IPS-15b (cell line): Measurements from ENCODE around the gene GRM2.
A peak's percentile ranks its signal among the peaks of the same experiment; 100 is the strongest.

Experiments used
- H3K27me3 ChIP-seq: one replicate; pipeline ENCODE4 v1.6.1; 2013; ENCODE audit warnings: low read length; ENCODE audit not compliant: control insufficient read depth, insufficient read depth
- H3K36me3 ChIP-seq: one replicate; pipeline ENCODE4 v1.6.1; 2013; ENCODE audit warnings: low read length; ENCODE audit not compliant: control insufficient read depth, insufficient read depth
- H3K4me1 ChIP-seq: one replicate; pipeline ENCODE4 v1.6.1; 2013; ENCODE audit warnings: mild to moderate bottlenecking, low read length; ENCODE audit not compliant: control insufficient read depth, insufficient read depth
- H3K4me3 ChIP-seq: one replicate; pipeline ENCODE4 v1.5.1; 2013; ENCODE audit warnings: low read depth, low read length
- H3K9ac ChIP-seq: one replicate; pipeline ENCODE4 v1.6.1; 2013; ENCODE audit warnings: low read depth, mild to moderate bottlenecking, low read length
- H3K9me3 ChIP-seq: one replicate; pipeline ENCODE4 v1.6.1; 2013; ENCODE audit warnings: mild to moderate bottlenecking, low read length; ENCODE audit not compliant: control insufficient read depth, insufficient read depth

The GRM2 gene

DNA sequence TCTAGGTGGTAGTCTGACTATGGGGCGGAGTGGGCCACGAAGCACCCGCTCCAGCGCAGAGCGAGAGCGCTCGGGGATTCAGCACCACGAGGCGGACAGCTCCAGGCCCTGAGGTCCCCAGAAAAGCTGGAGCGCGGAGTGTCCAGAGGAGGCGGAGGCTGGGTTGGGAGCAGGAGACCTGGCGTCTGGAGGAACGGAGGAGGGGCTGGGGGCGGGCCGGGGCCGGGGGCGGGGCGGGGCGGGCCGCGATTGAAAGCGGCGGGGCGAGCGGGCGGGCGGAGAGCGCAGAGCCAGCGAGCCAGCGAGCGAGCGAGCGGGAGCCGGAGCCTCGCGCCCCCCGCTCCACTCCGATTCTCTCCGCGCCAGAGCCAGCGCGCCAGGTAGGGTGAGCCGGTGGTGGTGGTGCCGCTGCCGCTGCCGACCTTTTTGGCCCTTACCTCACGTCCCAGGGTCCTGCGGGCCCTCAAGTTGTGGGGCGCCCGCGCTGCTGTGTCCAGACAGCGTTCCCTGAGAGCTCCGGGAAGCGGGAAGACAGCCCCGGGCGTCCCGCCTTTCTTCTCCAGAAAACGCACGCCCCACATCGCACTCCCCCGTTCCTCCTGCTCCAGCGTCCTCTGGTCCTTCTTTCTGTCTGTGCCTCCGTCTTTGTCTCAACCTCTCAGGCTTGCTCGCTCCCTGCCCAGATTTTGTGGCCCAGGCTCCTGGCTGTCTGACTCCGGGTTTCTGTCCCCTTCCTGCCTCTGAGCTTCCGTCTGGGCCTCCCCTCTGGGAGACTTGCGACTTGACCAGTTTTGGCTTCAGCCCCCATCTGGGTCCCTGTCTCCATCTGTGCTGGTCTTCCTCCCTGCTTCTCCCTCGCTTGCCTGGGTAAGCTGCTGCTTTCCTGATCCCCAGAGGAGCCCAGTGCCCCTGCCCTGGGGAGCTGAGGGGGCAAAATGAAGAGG, at the start of gene GRM2:
Gene GRM2 (plus strand): TSS at position 281 of the 944 bp plus-strand sequence. CDS start 1,916 bp downstream, outside the sequence.
- Histone ChIP-seq H3K27me3 (peaks cover 24% of the 10 kb centered on the region), H3K4me3 (peak within 1 kb of the TSS; percentile 75), H3K9me3 (no peaks in the 10 kb centered on the region), H3K9ac (no peak within 1 kb of the TSS), H3K36me3 (no peaks in the 10 kb centered on the region), H3K4me1 (peaks cover 19% of the 10 kb centered on the region)

DNA sequence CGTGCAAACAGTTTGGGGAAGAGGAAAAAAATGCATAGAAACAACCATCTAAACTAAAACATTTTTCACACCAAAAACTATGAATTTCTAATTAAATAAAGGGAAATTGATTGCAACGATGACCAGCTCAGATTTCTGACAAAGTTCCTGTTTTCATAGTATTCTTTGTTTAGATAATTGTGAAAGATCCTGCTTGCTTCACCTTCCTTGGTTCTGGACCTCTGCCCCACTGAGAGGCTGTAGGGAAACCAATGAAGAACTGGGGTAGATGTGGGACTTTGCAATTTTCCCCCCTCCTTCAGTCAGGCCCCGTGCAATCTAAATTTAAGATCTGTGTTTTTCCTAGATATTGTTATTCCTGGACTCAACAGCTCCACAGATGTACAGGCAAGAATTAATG, 49.6 kb upstream of the GRM2 start:
- Histone ChIP-seq H3K4me1 (no peaks in the 10 kb centered on the region), H3K36me3 (peaks cover 14% of the 10 kb centered on the region), H3K9me3 (no peaks in the 10 kb centered on the region), H3K27me3 (no peaks in the 10 kb centered on the region), H3K9ac (no peak overlapping the region), H3K4me3 (no peak overlapping the region)

DNA sequence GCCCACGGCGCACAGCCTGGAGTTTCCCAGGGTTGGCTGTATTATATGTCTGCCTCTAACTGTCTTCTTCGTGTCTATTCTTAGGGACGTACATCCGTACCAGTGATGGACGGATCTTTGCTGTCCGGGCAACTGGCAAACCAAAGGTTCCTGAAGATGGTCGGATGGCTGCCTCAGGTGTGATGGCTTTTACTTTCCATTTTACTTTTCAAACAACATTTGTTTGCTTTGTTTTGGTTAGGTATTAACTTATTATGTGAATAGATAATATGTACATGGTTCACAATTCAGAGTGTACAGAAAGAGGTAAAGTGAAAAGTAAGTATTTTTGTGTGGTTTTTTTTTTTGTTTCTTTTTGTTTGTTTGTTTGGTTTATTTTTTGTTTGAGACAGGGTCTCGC, 46.9 kb upstream of the GRM2 start:
- H3K4me1 ChIP-seq = no peaks in the 10 kb centered on the region
- H3K4me3 ChIP-seq = no peak overlapping the region
- no peak overlapping the region for H3K9ac ChIP-seq
- H3K9me3 ChIP-seq = no peaks in the 10 kb centered on the region
- peaks cover 21% of the 10 kb centered on the region for H3K36me3 ChIP-seq
- H3K27me3 ChIP-seq = no peaks in the 10 kb centered on the region

DNA sequence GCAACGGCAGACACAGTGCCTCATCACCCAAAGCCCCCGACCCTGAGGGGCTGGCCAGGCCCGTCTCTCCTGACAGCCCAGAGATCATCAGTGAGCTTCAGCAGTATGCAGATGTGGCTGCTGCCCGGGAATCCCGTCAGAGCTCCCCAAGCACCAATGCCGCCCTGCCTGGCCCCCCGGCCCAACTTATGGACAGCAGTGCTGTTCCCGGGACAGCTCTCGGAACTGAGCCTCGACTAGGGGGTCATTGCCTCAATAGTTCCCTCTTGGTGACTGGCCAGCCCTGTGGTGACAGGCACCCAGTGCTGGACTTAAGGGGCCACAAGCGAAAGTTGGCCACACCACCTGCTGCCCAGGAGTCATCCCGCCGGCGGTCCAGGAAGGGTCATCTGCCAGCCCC, 44.4 kb upstream of the GRM2 start:
- Histone ChIP-seq H3K4me1 (no peaks in the 10 kb centered on the region), H3K36me3 (peaks cover 21% of the 10 kb centered on the region), H3K27me3 (no peaks in the 10 kb centered on the region), H3K4me3 (no peak overlapping the region), H3K9me3 (no peaks in the 10 kb centered on the region), H3K9ac (no peak overlapping the region)

DNA sequence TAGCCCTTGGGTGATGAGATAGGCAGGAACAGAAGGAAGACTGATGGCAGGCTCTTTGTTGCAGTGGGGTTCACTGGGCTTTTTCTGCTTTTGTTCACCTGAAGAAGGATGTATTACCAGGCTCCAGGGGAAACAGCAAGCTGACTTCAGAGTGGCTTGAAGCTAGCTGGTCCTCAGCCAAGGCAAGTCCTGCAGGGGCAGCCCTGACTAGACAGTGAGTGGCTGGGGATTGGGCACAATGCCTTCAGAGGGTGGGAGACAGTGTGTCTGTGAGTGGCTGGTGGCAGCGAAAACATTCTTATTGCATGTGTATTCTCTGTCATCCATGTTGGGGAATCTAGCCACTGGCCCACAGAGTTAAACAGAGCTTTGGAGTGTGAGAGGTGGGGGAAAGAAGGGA, 38.1 kb upstream of the GRM2 start:
- H3K4me3 ChIP-seq = no peak overlapping the region
- peaks cover 8% of the 10 kb centered on the region for H3K4me1 ChIP-seq
- H3K9me3 ChIP-seq = no peaks in the 10 kb centered on the region
- no peak overlapping the region for H3K9ac ChIP-seq
- H3K36me3 ChIP-seq = peaks cover 4% of the 10 kb centered on the region
- peaks cover 2% of the 10 kb centered on the region for H3K27me3 ChIP-seq

DNA sequence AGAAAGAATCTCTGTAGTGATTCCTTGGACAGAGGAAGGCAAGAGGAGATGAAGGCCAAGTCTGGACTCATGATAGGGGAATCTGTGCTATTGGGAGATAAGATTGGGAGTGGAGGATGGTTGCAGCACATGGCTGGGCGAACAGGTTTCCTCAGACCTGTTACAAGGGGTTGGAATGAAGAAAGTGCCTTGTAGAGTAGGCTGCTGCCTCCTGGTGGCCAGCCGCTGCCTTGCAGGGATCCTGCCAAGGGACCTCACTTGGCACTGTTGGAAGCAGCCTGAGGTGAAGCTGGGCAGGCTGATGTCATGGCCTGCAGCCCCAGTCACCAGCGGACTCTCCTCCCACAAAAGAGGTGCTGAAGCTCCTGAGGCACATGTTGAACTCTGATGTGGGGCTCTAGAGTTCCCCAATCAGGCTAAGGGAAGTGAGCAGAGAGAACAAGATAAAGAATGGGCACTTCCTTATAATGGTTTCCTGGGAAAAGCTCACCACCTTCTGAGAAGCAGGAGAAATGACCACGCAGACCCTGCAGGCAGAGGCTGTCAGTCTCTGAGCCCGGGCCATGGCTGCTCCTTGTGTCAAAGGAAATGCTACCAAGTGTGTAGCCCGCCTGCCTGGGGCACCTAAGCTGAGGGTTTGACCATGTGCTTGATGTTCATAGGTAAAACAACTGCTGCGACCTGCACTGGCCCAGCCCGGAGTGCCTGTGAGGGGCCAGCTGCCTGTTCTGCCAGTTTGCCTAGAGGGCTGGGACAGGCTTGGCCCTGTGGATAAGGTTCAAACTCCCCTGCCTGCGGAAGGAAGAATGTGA, 37.4 kb upstream of the GRM2 start:
- Histone ChIP-seq H3K4me3 (no peak overlapping the region), H3K36me3 (peaks cover 4% of the 10 kb centered on the region), H3K27me3 (peaks cover 2% of the 10 kb centered on the region), H3K9me3 (no peaks in the 10 kb centered on the region), H3K4me1 (peaks cover 8% of the 10 kb centered on the region), H3K9ac (no peak overlapping the region)

DNA sequence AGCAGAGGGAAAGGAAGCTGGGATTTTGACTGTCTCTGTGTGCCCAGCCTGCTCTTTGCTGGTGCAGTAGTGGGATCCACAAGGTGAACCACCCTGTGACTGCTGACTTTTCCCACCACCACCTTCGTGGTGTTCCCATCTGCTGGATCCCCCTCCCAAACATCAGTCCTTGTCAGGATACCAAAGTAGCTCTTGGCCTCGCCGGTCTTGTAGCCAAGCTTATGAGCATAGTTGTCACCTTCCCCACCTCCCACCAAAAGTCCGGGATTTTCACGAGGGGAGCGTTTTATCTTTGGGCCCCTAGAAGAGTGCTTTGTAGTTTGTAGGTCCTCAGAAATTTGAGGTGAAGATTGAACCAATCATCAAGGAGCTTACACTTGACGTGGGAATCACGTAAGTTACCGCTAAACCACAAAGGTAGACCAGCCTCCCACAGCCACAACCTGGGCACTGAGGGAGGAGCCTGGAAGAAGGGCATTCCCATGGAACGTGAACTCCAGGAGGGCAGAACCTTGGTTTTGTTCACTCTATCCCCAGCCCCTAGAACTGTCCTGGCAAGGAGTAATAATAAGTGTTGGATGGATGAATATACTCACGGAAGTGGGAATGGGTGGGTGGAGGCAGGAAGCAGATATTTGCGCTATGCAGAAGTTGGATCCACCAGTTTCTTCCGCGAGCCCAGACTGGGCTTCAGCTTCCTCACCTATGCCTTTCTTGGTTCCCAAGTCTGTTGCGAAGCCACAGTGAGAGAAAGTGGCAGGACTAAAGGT, 36.6 kb upstream of the GRM2 start:
- peaks cover 2% of the 10 kb centered on the region for H3K27me3 ChIP-seq
- no peaks in the 10 kb centered on the region for H3K9me3 ChIP-seq
- no peak overlapping the region for H3K9ac ChIP-seq
- H3K4me3 ChIP-seq = peak overlapping the region; percentile 74
- peaks cover 4% of the 10 kb centered on the region for H3K36me3 ChIP-seq
- peaks cover 8% of the 10 kb centered on the region for H3K4me1 ChIP-seq

DNA sequence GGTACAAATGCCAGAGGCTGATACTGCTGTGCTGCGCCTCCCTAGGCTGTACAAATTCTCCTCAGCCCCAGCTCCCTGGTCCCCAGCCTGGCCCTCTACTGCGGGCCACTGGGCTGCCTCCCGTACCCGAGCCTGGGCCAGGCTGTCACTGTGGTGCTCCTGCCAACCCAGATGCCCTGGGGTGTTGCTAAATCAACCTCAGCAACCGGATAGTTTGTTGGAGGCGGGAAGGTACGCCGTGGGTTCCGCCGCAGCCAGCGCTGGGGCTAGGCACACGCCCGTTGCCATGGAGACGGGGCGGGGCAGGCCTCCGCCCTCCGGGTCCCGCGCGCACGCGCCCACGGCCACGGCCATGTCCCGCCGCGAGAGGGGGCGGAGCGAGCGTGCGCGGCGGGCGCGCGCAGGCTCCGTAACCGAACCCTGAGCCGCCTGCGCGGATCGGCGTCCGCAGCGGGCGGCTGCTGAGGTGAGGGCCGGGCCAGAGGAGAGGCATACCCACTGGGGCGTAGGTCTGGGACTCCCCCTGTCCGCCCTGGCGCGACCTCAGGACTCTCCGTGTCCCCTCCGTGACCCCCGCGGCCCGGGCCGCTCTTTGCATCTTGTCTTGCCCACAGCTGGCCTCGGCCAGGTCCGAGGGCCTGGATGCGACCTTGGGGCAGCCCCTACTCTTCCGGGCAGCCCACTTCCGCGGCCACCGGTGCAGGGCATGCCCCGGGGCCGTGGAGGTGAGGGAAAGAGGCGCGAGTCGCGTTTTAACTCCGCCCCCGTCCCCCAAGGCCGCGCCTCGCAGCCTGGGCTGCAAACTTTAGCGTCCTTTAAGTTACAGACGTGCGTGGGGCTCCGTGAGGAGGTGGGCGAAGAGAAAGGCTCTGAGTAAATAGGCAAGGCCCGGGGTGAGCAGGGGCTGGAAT, 35.8 kb upstream of the GRM2 start, which contains the start of gene TEX264:
Gene TEX264 (plus strand): TSS at position 430 of the 911 bp plus-strand sequence. CDS start 3,053 bp downstream, outside the sequence.
- Histone ChIP-seq H3K9me3 (no peaks in the 10 kb centered on the region), H3K27me3 (peaks cover 2% of the 10 kb centered on the region), H3K9ac (peak within 1 kb of the TSS; percentile 73), H3K36me3 (no peaks in the 10 kb centered on the region), H3K4me1 (peaks cover 8% of the 10 kb centered on the region), H3K4me3 (peak within 1 kb of the TSS; percentile 74)

DNA sequence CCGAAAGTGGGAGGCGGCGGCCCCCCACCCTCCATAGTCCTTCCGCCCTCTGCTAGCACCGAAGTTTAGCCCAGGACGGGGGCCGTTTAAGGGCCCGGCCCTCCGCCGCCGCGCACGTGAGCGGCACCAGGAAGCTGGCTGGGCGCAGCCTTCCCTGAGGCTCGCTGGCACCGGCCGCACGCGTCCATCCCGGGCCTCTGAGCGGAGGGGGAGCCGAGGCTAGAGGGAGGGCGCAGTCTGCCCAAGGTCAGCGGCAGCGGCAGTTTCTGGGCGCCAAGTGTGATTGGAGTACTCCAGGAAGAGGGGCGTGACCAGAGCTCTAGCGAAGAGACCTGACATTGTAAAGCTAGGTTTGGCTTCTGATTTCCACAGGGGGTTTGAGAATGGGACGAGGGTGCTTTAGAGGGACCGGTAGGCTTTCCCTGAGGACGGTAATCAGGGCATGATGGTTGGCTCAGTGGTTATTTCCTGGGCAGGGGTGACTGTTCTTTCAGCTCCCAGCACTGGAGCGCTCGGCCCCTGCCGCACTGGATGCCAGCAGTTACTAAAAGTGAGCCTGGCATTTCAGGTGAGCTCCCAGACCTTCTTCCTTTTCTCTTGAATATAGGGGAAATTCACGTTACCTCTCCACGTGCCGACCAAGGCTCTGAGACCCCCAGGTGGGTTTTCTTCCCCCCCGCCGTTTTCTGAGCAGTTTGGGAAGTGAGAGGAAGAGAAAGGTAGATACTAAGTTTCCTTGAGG, 35.0 kb upstream of the GRM2 start:
- peak overlapping the region; percentile 73 for H3K9ac ChIP-seq
- H3K4me1 ChIP-seq = peaks cover 8% of the 10 kb centered on the region
- no peaks in the 10 kb centered on the region for H3K9me3 ChIP-seq
- no peaks in the 10 kb centered on the region for H3K36me3 ChIP-seq
- H3K4me3 ChIP-seq = peak overlapping the region; percentile 74
- peaks cover 2% of the 10 kb centered on the region for H3K27me3 ChIP-seq

DNA sequence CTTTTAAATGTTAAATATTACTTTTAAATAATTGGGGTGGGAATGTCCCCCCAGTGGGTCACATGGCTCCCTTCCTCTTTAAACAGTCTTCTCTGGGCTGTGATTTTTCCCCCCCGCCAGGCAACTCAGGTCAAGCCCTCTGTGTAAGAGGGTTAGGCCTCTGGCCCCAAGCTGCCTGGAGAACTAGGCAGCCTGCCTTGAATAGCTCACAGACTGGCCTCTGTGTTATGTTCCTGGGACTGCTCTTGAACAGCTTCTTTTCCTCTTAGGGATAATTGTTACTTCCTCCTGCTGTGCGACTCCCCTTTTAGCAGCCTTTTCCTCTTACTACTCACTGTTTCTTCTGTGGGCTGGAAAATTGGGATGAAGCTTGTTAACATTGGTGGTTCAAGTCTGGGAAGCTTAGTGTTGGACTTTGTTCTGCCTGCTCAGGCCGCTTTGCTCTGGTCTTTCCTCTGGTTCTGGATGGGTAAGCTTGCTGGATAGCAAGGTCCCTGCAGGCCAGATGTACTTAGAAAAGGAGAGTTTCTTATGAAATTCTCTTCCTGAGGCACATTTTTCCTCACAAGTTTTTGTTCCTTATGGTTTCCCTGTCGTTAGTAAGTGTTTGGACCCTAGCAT, 33.6 kb upstream of the GRM2 start:
- H3K9ac ChIP-seq = no peak overlapping the region

More for the DNA sequence above, 33.6 kb upstream of the GRM2 start:
- peaks cover 2% of the 10 kb centered on the region for H3K27me3 ChIP-seq
- no peaks in the 10 kb centered on the region for H3K36me3 ChIP-seq
- no peak overlapping the region for H3K4me3 ChIP-seq
- H3K9me3 ChIP-seq = no peaks in the 10 kb centered on the region
- peaks cover 8% of the 10 kb centered on the region for H3K4me1 ChIP-seq
